GM19328 (cell line): Measurements from ENCODE around the gene CELF3.
"Not testable (repeated sequence)": the region's sequence is repeated elsewhere in the genome, so short reads cannot be mapped to it uniquely, and the experiment has no call there.

Experiments used
- ATAC-seq: cut with Tn5 transposase; IDR thresholded peaks from one replicate; pipeline ENCODE4 v1.9.1; 2021; ENCODE audit warnings: mild to moderate bottlenecking, moderate library complexity; ENCODE audit not compliant: unreplicated experiment

Gene CELF3

DNA sequence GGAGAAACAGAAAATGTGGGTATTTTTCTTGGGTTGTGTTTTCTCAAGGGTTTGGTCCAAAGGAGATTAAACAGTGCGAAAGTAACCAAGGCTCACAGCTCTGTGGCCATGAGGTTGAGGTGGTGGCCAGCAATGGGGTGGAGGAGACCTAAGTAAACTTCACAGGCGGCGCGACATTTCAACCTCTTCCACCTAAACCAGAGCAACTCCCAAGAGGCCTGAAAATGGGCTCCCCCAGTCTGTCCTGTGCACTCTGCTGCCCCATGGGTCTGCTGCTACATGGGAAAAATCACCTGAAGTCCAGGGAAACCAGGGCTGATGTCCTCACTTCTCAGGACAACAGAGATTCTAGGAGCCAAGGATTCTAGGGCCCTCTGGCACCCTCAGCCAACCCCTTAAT is 12.4 kb downstream of the CELF3 start:
- ATAC-seq = no peak

DNA sequence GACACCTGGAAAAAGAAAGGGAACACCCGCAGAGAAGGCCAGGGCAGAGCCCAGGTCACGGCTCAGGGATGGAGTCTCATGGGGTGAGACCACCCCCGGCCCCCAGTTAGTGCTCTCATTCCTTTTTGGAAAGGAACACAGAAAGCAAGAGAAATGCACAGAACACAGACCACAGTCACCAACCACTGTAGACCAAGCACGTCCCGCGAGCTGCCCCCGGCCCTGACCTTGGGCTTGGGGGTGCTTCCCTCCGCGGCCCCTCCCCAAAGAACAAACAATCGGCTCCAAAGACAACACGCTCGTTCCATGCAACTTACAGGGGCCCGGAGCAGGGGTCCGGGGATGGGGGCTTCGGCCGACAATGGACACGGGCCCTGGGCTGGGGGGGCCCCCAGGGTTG is 12.8 kb downstream of the CELF3 start:
- ATAC-seq = no peak

DNA sequence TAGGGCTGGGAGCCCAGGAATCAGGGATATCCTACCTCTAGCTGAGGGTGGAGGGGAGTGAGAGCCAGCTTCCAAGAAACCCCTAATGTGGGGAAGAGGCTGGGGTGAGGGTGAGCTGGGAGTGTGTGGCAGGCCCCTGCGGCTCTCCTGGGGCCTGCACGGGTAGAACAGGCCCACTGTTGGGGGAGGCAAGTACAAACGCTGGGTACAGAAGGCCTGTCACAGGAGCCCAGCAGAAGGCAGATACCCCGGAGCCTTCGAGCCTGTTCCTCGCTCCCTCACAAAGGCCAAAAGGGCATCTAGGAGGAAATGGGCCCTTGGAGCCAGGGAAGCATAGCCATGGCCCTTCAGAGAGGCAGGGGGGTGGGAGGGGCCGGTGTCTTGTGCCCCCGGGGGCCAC is 13.7 kb downstream of the CELF3 start:
- ATAC-seq = no peak

DNA sequence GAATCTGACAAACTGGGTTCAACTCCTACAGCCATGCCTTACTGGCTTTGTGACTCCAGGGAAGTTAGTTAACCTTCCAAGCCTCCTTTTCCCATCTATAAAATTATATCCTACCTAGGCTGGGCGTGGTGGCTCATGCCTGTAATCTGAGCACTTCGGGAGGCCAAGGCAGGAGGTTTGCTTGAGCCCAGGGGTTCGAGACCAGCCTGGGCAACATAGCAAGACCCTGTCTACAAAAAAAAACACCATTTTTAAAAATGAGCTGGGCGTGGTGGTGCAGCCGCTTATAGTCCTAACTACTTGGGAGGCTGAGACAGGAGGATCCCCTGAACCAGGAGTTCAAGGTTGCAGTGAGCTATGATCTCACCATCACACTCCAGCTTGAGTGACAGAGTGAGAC is 15.1 kb downstream of the CELF3 start:
- ATAC-seq = no peak

DNA sequence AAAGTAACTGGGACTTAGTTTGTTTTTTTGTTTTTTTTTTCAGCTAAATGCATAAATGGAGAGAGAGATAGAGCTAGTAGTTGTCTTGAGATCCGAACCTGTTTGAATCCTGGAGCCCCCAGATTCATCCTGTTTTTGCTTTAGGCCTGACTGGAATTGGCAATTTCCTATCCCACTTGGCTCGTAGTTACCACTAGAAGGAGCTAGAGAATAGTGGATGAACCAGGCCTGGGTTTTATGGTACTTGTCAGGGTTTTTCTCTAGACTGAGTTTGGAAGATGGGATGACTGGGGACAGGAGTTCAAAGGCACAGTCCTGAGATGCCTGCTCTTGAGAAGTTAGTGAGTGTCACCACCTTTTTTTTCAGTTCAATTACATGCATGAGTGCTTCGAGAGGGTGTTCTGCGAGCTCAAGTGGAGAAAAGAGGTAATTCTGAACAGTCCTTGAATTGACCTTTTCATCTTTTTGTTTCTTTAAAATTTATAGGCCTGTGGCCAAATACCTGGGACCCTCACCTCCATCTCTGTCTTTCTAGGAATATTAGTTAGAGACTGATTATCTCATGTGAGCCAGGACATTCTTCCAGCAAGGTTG is 23.4 kb downstream of the CELF3 start:
- ATAC-seq = no peak

DNA sequence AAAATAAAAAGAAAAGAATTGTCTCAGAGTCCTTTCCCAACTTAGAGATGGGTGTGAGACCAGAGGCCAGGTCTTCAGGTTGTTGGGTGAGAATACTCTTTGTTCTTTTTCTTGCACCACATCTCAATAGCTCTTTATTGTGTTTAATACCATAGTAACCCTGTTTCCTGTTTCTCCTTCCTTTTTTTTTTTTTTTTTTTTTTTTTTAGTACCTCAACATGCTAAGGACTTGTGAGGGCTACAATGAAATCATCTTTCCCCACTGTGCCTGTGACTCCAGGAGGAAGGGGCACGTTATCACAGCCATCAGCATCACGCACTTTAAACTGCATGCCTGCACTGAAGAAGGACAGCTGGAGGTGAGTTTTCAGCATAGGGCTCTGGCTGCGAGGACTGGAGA is 24.4 kb downstream of the CELF3 start:
- no peak for ATAC-seq

DNA sequence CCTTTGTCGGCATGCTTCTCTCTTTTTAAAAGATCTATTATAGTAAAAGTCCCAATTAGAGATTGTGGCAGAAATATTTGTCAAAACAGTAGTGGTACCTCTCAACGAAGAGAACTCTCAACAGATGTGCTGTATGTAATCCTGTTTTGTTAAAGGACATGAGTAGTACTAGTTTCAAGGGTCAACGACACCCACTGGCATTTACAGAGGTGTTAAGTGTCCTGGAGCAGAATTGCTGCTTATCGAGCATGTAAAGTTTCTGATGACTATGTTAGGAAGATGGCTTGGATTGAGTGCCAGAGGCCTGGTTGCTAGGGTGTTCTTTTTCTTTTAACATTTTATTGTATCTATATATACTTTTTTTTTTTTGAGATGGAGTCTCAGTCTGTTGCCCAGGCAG is 27.1 kb downstream of the CELF3 start:
- ATAC-seq = no peak

DNA sequence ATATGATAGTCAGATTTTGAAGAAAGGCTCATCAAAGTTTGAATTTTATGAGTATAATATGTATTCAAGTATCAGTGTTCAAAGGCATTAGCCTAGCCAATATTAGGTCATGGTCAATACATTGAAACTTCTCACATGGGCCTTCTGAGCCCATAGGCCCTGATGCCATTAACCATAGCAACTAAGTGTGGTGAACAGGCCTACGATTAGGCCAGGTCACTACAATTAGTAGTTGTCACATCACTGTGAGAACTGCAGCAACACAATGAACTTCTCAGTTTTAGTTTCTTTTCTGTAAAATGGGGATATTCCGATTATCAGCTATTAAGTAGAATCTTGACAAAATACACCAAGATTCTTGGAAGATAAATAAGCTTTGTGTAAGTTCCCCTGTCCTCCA is 30.0 kb downstream of the CELF3 start:
- ATAC-seq = no peak

DNA sequence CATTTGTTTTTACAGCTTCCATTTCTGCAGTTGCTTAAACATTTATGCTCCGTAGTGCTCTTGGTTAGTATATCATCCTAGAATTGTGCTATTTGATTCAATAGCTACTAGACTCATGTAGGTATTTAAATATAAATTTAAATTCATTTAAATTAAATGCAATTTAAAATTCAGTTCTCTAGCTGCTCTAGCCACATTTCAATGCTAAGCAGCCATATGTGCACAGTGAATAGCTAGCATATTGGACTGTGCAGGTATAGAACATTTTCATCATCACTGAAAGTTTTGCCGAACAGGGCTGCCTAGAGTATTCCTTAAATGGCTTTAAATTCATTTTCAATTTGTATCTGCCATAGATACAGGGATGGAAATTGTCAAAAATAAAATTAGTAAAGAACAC is 32.5 kb downstream of the CELF3 start:
- no peak for ATAC-seq

DNA sequence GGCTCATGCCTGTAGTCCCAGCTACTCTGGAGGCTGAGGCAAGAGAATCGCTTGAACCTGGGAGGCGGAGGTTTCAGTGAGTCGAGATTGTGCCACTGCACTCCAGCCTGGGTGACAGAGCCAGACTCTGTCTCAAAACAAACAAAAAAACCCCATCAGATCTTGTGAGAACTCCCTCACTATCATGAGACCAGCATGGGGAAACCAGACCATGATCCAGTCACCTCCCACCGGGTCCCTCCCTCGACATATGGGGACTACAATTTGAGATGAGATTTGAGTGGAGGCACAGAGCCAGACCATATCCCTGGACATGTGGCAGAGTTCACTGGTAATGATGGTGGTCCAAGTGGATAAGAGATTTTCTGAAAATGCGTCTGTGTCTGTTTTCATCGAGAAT is 33.7 kb downstream of the CELF3 start:
- ATAC-seq = not testable (repeated sequence)

DNA sequence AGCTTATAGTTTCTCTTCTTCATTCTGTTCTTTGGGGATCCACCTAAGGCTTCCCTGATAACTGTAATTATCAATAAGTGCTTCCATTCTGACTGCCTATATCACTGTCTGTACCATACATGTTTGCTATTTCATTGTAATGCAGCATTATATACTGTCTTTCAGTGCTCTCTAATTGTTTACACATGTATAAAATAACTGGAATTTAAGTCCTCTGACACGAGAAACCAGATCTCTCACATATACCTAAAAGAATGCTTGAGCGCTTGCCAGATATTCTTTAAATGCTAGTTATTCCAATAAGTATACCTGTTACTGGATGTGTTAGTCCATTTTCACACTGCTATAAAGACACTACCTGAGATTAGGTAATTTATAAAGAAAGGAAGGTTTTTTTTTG is 34.7 kb downstream of the CELF3 start:
- no peak for ATAC-seq

DNA sequence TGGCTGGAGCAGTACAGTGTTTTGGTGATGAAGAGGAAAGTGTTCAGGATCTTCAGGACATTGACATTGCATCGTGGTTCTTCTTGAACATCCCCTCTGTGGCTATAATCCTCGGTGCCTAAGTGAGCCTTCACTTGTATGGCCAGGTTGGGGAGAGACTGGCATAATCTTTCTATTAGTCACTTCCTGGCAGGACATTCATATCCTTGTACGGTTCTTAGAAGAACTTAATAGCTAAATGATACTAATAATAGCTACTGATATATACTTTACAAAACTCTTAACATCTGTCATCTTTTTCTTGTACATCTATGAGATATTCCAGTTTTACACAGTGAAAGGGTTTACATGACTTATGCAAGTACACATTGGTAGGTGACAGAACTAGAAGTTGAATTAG is 35.8 kb downstream of the CELF3 start:
- ATAC-seq = no peak

DNA sequence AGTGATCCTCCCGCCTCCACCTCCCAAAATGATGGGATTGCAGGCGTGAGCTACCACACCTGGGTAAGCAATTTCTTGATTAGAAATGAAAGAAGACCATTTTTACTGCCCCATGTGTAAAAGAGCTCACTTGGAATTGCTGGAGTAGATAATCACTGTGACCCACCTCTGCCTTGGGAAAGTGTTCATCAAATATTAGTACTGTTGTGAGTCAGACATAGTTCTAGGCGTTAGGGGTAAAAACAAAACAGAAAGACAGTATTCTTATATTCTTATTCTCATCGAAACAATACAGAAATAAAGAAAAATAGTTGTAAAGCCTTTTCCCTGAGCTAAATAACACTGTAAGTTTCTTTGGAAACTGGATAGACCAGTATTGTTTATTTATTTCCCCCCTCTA is 36.2 kb downstream of the CELF3 start:
- ATAC-seq = no peak

DNA sequence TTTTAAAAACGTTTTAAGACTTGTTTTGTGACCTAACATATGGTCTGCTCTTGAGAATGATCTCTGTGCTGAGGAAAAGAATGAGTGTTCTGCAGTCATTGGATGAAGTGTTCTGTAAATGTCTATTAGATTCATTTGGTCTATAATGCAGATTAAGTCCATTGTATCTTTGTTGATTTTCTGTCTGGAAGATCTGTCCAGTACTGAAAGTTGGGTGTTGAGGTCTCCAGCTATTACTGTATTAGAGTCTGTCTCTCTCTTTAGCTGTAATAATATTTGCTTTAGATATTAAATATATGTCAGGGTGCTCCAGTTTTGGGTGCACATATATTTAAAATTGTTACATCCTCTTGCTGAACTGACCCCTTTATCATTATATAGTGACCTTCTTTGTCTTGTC is 43.2 kb downstream of the CELF3 start:
- no peak for ATAC-seq

DNA sequence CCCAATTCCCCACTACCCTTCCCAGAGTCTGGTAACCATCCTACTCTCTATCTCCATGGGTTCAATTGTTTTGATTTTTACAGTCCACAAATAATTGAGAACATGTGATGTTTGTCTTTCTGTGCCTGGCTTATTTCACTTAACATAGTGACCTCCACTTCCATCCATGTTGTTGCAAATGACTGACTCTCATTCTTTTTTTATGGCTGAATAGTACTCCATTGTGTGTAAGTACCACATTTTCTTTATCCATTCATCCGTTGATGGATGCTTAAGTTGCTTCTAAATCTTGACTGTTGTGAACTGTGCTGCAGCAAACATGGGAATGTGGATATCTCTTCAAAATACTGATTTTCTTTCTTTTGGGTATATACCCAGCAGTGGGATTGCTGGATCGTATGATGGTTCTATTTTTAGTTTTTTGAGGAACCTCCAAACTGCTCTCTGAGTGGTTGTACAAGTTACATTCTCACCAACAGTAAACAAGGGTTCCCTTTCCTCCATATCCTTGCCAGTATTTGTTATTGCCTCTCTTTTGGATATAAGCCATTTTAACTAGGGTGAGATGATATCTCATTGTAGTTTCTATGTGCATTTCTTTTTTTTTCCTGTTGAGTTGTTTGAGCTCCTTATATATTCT is 46.4 kb downstream of the CELF3 start:
- not testable (repeated sequence) for ATAC-seq

DNA sequence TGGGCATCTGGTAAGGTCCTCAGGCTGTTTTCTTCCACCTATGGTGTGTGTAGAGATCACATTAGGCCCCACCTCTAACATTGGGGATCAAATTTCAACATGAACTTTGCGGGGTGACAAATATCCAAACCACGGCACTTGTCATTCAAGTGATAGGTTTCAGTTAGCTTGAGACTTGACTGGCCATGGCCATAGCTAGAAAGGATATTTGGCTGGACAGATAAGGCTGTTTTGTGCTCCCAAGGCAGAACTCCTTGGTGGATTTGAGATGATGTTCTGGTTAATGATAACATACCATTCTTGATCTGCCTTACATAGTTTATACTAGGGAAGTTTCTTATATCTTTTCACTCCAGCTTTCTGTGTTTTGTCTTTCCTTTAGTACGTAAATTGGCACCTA is 48.5 kb downstream of the CELF3 start:
- ATAC-seq = no peak

DNA sequence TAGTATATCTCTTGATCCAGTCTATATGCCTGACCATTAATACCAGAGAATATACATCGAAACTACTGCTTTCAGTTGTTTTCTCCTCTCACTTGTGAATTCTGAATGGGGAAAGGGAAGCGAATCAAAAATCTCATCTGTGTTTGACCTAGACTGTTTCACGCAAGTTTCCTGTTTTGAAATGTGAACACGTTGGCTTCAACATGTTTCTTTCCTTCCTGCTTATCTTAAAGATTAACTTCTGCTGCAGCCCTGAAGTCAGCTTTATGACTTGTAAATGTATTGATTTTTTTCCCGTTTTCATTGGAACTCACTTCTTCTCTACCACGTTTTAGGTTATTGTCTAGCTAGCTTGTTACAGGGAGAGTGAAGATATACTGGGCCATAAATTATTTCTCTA is 54.9 kb downstream of the CELF3 start:
- no peak for ATAC-seq

DNA sequence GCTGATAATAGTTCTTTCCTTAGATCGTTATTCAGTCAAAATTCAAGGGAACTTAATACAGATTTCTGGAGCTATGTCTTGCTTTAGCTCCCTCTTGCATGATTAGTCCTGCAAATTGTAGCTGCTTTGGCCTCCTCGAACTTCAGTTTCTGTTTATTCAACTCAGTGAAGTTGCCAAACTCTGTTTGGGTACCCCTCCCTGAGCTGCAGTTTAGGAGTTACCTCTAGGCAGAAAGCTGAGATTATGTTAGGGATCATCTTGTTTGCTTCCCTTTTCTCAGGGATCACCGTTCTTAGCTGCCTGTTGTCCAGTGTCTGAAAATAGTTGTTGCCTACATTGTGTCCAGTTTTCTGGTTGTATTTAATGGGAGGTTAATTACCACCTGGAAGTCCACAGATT is 61.2 kb downstream of the CELF3 start:
- no peak for ATAC-seq

DNA sequence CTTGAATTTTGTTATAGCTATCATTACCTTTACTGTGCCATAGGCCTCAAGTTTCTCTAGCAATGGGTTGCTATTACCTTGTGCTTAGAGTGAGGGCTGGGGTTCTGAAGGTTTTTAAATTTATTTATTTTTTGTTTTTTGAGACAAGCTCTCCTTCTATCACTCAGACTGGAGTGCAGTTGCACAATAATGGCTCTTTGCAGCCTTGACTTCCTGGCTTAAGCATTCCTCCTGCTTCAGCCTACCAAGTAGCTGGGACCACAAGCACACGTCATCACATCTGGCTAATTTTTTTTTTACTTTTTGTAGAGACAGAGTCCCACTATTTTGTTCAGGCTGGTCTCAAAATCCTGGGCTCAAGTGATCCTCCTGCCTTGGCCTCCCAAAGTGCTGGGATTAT is 63.2 kb downstream of the CELF3 start:
- no peak for ATAC-seq
